HG02798 (cell line): ENCODE data around the gene MAN1C1.

Source experiments
- ATAC-seq: cut with Tn5 transposase; IDR thresholded peaks from one replicate; pipeline ENCODE4 v1.9.1; 2021; ENCODE audit warnings: mild to moderate bottlenecking; ENCODE audit not compliant: unreplicated experiment, poor library complexity

MAN1C1 gene

DNA sequence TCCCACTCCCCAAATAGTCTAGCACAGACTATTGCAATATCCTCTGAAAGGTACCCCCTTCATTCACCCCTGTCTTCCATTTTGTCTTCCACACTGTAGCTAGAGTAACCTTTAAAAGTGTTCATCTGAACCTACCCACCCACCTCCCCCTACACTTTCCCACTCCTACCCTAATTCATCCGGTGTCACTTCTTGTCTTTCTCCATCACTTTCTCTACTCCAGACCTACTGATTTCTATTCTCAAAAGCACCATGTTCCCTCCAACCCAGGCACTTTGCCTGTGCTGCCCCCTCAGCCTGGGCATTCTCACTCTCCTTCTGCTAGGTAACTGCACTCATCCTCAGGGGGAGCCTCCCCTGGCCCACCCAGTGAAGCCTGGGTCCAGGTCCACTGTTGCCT, 4.7 kb upstream of the MAN1C1 start:
- no peak for ATAC-seq

DNA sequence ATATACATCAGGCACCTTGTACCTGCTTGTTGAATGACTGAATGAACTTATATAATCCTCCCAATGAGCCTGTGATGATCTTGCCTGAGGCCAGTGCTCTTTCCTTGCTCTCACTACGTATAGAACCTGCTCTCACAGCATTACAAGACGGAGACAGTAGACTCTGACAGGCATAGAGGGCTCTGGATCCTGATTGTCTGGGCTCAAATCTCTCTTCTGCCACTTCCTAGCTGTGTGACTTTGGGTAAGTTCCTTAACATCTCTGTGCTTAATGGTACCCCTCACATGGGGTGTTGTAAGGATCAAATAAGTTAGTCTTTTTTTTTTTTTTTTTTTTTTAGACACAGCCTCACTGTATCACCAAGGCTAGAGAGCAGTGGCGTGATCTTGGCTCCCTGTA, 4.2 kb upstream of the MAN1C1 start:
- ATAC-seq = no peak

DNA sequence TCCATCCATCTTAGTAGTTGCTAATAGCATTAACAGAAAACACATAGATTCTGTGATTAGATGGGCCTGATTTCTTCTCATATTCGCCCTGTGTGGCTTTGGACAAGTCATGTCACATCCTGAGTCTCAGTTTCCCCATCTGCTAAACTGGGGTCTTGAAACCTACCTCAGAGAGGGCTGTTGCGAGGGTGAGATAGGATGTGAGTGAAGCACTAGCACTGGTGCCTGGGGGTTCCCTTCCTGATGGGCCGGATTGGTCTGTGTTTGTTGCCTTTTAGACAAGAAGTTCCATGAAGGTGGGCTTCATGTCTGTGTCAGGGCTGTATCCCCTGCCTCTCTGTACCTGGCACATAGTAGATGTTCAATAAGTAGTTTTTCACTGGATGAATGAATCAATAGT, 3.5 kb upstream of the MAN1C1 start:
- ATAC-seq = no peak

DNA sequence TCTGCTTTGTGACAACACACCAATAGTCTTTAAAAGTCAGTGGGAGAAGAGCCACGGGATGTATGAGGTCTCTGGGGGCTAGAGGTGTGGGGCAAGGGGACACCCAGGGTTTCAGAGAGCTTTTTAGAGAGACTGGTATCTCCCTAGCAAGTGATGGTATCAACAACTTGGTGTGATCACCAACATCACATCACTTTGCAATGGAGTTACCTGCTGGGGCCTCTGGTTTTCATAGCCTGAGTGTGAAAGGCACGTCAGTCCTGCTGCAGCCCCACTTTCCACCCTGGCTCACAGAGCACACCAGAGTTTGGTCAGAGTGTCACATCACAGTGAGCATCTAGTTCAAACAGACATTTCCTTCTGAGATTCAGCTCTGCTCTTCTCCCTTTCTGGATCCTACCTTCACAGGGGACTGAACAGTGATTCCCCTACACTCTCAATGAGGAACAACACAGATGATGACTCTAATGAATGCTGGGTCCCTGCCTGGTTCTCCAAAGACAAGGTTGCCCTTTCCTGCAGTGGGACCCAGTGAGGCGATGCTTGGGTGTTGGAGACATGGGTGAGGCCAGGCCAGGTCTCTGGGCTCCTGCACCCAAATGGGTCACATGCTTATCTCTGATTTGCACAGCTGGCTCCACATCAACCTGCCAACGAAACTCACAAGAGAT, 2.0 kb upstream of the MAN1C1 start:
- no peak for ATAC-seq

DNA sequence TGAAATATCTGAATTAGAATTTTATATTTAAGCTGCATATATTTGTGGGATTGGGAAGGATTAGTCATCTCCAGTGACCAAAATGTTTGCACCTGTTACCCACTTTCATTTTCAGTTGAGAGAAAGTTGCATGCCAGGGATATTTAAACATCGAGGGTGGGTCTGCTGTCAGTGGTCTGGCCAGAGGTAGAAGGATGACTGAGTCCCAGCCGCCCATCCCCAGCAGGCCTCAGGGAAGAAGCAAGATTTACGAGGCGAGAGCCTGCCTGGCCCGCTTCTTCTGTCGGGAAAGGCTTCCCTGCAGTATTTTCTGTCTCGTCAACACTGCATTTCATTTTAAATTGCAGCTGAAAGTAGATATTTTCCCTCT, 1.4 kb upstream of the MAN1C1 start:
- ATAC-seq = no peak

DNA sequence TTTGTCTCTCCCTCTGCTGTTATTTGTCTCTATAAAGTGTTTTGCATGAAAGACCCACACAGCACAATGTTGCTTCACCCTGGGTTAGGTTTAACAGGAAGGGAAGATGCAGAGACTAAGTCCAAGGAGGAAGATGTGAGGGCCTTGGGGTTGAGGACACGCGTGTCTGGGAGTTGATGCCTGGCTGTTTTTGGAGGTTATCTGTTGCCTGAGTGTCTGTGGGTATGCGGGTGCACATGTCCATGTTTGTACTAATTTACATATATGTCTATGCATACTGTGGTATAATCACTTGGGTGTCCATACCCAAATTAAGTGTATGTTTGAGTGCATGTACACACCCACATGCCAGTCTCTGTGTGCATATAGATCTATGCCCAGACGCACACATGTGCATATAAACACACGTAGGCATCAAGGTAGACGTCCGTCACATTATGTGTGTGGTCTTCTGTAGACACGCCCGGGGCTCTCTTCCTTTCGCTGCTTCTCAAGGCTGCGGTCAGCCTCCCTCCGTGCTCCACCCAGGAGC, 962 bp upstream of the MAN1C1 start:
- no peak for ATAC-seq

DNA sequence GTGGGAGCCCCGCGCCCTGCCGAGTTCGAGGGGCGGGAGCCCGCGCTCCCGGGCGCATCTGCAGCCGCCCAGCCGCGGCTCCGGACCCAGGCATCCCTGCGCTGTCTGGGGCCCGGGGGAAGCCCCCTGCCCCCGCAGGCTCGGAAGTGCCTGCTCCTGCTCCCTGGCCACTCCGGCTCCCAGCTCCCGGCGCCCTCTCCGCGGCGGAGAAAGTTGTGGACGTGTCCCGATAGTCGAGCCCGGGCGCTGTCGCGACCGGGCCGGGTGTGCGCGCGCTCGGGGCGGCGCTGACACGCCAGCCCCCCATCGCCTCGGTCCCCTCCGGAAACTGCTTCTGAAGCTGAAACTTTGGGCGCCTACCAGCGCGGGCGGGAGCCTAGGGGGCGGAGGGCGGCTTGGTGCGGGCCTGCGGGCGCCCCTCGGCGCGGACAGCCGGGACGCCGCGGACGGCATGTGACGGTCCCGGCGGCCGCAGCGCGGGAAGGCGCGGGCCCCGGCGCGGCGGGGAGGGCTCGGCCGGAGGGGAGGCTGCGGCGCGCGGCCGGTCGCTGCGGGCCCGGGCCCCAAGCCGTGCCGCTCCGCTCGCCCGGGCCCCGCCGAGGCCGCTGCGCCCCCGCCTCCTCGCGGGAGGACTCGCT, 515 bp downstream of the MAN1C1 start:
- ATAC-seq = no peak

DNA sequence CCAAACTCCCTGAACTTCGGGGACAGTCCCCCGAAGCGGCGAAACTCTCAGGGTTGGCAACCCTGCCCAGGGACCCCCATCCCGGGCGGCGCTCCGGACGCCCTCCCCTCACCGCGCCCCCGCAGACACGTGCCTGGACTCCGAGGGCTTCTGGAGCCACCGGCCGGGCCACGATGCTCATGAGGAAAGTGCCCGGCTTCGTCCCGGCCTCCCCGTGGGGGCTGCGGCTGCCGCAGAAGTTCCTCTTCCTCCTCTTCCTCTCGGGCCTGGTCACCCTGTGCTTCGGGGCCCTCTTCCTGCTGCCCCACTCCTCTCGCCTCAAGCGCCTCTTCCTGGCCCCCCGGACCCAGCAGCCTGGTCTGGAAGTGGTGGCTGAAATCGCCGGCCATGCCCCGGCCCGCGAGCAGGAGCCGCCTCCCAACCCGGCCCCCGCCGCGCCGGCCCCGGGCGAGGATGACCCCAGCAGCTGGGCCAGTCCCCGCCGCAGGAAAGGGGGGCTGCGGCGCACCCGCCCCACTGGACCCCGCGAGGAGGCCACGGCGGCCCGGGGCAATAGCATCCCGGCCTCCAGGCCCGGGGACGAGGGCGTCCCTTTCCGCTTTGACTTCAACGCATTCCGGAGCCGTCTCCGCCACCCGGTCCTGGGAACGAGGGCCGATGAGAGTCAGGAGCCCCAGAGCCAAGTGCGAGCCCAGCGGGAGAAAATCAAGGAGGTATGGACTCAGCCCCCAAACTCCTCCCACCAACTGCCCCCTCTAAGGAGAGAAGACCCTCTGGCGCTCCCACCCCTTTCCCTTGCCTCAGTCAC, 1.2 kb downstream of the MAN1C1 start:
- no peak for ATAC-seq

DNA sequence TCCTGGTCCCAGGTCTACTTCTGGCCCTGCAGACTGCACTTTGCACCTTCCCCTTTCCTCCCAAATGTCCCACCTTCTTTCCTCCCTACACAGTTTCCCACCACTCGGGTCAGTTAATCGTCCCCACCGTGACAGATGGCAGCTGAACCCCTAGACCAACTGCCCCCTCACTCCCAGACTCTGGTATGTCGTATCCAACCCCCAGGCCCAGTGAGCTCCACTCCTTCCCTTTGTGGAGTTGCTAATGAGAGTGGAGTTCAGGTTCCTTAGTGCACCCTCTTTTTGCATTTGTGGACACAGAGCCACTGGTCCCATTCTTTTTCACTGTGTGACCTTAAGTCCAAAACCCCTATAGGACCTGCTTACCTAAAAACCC, 1.8 kb downstream of the MAN1C1 start:
- ATAC-seq = no peak

DNA sequence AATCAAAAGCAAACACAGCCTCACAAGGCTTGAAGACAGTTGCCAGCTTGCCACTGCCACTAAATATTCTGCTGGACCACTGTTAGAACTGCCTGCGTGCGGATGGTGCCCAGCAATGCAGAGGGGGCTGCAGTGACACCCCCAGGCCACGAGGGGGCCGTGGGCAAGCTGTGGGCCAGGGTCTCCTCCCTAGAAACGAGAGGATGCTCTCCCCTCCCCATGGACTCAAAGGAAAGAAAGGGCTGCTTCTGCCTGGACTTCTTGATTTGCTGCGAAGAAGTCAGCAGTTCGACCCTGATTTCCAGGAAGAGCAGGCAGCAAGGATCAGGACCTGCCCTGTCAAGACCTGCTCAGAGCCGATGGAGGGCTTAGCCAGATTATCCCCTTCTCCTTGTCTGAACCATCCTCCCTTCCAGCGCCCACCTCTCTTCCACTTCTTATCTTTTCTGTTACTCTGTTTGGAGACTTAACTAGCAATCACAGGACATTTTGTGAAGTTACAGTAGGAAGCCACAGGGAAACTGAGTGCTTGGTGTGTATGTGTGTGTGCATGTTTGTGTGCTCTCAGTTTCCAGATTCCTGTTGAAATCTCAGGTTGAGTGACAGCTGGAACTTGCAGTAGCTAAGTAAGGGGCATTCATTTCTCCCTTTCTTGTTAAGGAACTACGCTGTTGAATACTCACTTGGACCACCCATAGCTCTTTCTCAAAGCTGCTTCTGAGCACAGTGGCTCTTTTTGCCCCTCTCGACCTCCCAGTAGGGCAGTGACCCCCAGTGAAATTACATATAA, 2.7 kb downstream of the MAN1C1 start:
- ATAC-seq = no peak

DNA sequence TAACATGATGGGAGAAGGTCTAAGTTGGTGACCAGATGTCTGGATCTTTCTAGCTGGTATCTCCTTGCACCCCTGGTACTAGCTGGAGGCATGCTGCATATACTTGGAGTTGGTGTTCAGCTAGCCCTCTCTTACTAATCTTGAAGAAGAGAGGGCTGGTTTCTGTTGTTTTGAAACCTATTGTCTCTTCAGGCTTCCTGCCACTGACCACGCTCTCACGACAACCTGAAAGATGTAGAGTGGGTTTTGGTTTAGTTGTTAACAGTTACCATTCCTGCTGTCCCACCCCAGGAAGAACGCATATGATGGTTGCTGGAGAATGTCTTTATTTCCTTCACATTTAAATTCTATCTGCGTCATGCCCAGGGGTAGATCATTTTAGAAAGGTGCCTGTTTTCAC, 3.6 kb downstream of the MAN1C1 start:
- ATAC-seq = no peak

DNA sequence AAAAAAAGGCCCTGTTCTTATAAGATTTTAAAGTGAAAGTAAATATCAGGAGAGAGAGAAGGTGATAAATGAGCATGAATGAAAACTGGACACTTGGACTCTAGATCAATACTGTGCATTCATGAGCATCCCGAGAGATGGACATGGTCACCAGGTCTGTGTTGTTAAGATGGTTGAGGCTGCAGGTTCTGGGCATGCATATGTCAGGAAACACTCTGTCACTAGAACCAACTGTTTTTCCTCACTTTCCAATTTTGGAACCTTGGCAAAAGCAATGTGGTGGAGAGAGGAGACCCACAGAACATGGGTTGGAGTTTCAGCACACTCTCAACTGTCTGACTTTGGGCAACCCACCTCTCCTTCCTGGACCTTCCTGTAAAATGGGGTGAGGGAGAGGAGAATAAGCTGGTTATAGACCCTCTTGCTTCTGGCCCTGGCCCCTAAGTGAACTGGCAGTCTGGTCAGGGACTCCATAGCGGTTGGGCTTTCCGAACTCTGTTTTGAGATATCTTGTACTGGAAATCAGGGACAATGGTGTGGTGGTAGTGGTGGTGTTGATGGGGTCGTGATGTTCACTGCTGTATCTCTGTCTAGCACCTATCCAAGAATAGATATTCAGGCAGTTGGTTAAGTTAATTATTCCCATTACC, 4.2 kb downstream of the MAN1C1 start:
- ATAC-seq = no peak

DNA sequence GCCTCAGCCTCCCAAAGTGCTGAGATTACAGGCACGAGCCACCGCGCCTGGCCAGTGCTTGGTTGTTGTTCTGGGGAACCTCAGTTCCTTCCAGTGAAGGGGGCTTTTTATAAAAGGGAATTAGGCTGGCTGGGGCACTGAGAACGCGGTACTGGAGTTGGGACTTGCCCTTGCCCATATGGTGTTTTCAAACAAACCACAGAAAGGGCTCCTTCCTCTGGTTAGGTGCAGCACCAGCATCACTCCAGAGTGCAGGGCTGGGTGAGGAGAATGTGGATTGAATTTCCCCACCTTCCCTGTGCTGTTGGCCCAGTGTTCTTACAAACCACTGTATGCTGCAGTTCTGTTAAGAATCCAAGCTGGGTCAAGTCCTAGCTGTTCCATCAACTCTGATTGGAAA, 5.3 kb downstream of the MAN1C1 start:
- ATAC-seq = no peak

DNA sequence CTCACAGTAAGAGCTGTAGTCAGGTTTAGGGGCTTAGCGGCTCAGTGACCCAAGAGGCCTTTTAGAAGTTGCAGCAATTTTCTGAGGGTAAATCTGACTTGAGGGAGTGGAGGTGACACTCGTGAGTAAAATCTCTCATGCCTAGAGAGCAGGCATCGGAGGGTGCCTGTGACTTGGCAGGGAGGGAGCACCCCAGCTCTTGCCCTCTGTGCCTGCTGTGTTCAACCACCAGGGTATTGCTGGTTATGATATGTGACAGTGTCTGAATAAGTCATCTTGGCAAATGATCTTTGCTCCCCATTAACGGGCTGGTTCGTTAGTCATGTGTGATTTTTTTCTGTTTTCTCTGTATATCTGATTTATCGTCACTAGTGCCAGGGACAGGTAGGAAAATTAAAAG, 5.9 kb downstream of the MAN1C1 start:
- ATAC-seq = no peak

DNA sequence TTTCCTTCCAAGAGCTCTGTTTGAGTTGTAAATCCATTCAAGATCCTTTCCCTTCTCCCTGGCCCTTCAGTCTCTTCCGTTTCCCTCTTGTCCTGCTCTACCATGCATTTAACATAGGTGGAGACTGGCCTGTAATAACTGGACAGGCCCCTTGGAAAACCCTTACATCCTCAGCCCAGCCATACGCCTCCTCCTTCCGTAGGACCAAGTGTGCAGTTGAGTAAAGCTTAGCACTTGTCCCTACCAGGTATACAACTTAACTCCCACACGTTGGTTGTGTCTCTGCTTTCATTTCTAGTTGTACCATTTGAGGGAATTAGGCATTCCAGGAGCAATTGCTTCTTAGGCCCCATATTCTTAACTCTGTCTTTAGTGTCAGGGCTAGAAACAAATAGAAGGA, 6.4 kb downstream of the MAN1C1 start:
- ATAC-seq = no peak

DNA sequence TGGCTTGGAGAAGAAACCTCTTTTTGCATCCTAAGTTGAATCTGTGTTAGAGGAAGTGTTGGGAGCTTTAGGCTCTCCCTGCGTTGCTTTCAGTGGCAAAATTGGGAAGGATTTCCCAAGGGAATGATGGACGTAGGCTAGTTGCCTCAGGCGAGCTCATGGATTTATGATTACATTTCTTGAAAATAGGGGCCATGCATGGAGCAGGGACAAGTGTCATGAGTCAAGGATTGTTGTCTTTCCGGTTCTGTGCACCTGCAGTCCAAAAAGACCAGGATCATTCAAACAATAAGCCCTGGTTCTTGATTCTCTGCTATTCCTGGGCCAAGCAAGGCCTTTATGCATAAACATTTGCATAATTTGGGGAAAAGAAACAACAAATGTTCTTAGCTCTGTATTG, 7.1 kb downstream of the MAN1C1 start:
- no peak for ATAC-seq

DNA sequence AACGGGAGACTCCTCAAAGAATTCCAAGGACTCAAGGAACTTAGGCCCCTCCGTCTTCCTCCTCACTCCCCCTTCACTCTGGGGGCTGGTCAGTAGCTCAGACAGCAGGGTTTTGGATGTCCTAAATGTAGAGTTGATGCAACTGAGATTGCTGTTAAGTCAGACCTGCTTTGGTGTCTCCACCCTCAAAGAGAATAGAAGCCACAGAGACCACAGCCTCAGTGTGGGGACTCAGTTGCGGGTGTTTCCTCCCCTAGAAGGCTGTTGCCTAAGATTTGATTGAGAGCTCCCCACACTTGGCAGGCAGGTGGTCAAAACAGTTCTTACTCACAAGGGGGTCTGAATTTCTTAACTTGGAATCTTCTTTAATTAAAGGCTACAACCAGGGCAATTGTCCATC, 7.6 kb downstream of the MAN1C1 start:
- no peak for ATAC-seq

DNA sequence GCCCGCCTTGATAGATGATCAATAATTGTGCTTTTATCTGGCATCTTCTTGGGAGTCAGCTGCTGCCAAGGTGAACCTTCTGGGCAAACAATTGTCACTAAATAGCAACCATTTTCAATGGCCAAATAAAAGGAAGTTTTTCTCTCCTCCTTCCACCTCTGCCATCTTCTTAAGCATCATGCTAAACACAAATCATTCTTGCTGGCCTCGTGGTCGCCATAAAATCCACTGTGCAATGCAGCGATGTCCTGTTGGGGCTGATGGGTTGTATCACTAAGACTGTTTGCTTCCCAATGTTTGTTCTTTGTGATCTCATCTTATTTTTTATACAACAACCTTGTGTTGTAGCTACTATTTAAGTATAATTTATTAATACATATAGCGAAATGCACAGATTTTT, 8.0 kb downstream of the MAN1C1 start:
- no peak for ATAC-seq

DNA sequence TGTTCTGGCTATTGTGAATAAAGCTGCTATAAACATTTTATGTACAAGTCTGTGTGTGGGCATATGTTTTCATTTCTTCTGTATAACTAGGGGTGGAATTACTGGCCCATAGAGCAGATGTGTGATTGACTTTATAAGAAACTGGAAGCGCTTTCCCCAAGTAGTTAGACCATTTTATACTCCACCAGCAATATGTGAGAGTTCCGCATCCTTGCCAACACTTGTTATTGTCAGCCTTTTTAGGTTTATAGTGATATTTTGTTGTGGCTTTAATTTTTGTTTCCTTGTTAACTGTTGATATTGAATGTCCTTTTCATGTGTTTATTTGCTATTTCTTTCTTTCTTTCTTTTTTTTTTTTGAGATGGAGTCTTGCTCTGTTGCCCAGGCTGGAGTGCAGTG, 9.4 kb downstream of the MAN1C1 start:
- ATAC-seq = no peak

DNA sequence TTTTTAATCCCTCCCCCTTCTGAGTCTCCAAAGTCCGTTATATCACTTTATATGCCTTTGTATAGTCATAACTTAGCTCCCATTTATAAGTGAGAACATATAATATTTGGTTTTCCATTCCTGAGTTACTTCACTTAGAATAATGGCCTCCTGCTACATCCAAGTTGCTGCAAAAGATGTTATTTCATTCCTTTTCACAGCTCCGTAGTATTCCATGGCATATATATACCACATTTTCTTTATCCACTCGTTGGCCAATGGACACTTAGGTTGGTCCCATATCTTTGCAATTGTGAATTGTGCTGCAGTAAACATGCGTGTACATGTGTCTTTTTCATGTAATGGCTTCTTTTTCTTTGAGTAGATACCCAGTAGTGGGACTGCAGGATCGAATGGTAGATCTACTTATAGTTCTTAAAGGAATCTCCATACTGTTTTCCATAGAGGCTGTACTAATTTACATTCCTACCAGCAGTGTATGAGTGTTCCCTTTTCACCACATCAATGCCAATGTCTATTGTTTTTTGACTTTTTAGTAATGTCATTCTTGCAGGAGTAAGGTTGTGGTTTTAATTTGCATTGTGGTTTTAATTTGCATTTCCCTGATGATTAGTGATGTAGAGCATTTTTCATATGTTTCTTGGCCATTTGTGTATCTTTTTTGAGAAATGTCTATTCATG, 12.3 kb downstream of the MAN1C1 start:
- ATAC-seq = no peak
